ENCODE data around the gene RNPEP. TPM values are rescaled to one million over a fixed set of nuclear protein-coding genes. Genes with fewer than 3 reads are reported as not detected.

RNPEP gene
- total and polyA plus RNA-seq, 2 of the 13 experiments (the other 11 are each of a cell fraction or from before 2014, with no cell fraction given) = 20.6 to 38.4 TPM

GRCh38 chr1:202010180-202011015, 27.9 kb downstream of the RNPEP start, which contains the start of gene ELF3 (continued):
- TF ChIP-seq GLI4 (CRISPR knock-in tag; IDR thresholded peaks at IDR 0.05; ENCODE audit: borderline replicate concordance) (peak; percentile 54; the same call in 1 of the 2 replicates), PRPF4 (IDR thresholded peaks at IDR 0.05; ENCODE audit: low read depth, low read length, poor library complexity, severe bottlenecking) (no peak), ZBTB1 (CRISPR knock-in tag; IDR thresholded peaks at IDR 0.05; ENCODE audit: borderline replicate concordance) (no peak), CENPT (CRISPR knock-in tag; IDR thresholded peaks at IDR 0.05; ENCODE audit: low read depth) (no peak), RAD21 (CRISPR knock-in tag; IDR thresholded peaks at IDR 0.05) (no peak; the same call in 1 of the 2 replicates), PRDM15 (CRISPR knock-in tag; IDR thresholded peaks at IDR 0.05) (peak; percentile 57; the same call in 1 of the 2 replicates), ZNF768 (CRISPR knock-in tag; IDR thresholded peaks at IDR 0.05) (peak; percentile 59; the same call in 1 of the 2 replicates), ZMYM2 (CRISPR knock-in tag; IDR thresholded peaks at IDR 0.05) (no peak), ZNF333 (CRISPR knock-in tag; IDR thresholded peaks at IDR 0.05; ENCODE audit: borderline replicate concordance) (peak; percentile 3; the same call in 1 of the 2 replicates), ZNF558 (CRISPR knock-in tag; IDR thresholded peaks at IDR 0.05; ENCODE audit: borderline replicate concordance) (0 out of 2 replicates have a peak, but pooled peaks have one; percentile 77), SNAI1 (CRISPR knock-in tag; IDR thresholded peaks at IDR 0.05; ENCODE audit: borderline replicate concordance) (peak; percentile 30; the same call in 1 of the 2 replicates), TARDBP (CRISPR knock-in tag; IDR thresholded peaks at IDR 0.05) (peak; percentile 55; the same call in 1 of the 2 replicates)
- TF ChIP-seq, protein P1, sequence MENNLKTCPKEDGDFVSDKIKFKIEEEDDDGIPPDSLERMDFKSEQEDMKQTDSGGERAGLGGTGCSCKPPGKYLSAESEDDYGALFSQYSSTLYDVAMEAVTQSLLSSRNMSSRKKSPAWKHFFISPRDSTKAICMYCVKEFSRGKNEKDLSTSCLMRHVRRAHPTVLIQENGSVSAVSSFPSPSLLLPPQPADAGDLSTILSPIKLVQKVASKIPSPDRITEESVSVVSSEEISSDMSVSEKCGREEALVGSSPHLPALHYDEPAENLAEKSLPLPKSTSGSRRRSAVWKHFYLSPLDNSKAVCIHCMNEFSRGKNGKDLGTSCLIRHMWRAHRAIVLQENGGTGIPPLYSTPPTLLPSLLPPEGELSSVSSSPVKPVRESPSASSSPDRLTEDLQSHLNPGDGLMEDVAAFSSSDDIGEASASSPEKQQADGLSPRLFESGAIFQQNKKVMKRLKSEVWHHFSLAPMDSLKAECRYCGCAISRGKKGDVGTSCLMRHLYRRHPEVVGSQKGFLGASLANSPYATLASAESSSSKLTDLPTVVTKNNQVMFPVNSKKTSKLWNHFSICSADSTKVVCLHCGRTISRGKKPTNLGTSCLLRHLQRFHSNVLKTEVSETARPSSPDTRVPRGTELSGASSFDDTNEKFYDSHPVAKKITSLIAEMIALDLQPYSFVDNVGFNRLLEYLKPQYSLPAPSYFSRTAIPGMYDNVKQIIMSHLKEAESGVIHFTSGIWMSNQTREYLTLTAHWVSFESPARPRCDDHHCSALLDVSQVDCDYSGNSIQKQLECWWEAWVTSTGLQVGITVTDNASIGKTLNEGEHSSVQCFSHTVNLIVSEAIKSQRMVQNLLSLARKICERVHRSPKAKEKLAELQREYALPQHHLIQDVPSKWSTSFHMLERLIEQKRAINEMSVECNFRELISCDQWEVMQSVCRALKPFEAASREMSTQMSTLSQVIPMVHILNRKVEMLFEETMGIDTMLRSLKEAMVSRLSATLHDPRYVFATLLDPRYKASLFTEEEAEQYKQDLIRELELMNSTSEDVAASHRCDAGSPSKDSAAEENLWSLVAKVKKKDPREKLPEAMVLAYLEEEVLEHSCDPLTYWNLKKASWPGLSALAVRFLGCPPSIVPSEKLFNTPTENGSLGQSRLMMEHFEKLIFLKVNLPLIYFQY (CRISPR knock-in tag; IDR thresholded peaks at IDR 0.05; ENCODE audit: borderline replicate concordance) = 0 out of 2 replicates have a peak, but pooled peaks have one; percentile 14
- TF ChIP-seq, protein P2, sequence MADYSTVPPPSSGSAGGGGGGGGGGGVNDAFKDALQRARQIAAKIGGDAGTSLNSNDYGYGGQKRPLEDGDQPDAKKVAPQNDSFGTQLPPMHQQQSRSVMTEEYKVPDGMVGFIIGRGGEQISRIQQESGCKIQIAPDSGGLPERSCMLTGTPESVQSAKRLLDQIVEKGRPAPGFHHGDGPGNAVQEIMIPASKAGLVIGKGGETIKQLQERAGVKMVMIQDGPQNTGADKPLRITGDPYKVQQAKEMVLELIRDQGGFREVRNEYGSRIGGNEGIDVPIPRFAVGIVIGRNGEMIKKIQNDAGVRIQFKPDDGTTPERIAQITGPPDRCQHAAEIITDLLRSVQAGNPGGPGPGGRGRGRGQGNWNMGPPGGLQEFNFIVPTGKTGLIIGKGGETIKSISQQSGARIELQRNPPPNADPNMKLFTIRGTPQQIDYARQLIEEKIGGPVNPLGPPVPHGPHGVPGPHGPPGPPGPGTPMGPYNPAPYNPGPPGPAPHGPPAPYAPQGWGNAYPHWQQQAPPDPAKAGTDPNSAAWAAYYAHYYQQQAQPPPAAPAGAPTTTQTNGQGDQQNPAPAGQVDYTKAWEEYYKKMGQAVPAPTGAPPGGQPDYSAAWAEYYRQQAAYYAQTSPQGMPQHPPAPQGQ (CRISPR knock-in tag; IDR thresholded peaks at IDR 0.05; ENCODE audit: borderline replicate concordance) = no peak

All from HepG2 (cell line).